ENCODE results near the gene PDS5A. TPM values are rescaled to one million over a fixed set of nuclear protein-coding genes. Genes with fewer than 3 reads are reported as not detected.

Gene PDS5A
- total RNA-seq, 1 experiment from 2014 or later, result 98.3 TPM

- POLR2A ChIA-PET, result no interaction called here
- TF ChIP-seq POLR2AphosphoS5 (IDR thresholded peaks at IDR 0.05; ENCODE audit: low read depth, low read length) (no peak), EZH2phosphoT487 (IDR thresholded peaks at IDR 0.05; ENCODE audit: borderline replicate concordance) (no peak)
- RAD21 ChIA-PET (ENCODE audit: low non-redundant PET in 1 of 2, low total read pairs in 2 of 2, uncharacterized antibody in 2 of 2, unreplicated experiment in 2 of 2), result no interaction called here
- Histone ChIP-seq H3K9ac (ENCODE audit: low read length) (no peak overlapping the region), H3K4me3 (replicated peaks in 1 of 2; ENCODE audit: low read depth in 1 of 2, low read length in 2 of 2) (no peak overlapping the region), H3K9me2 (ENCODE audit: insufficient read depth) (no peaks in the 10 kb centered on the region), H3K4me1 (ENCODE audit: control insufficient read depth in 1 of 2, insufficient read depth in 2 of 2, low read length in 2 of 2) (peaks cover 0 to 4% of the 10 kb centered on the region in 2 experiments; a peak in 1 of 4 replicates), H3K36me3 (ENCODE audit: control insufficient read depth in 1 of 2, insufficient read depth in 2 of 2, low read length in 2 of 2) (peaks cover 3 to 12% of the 10 kb centered on the region in 2 experiments; a peak in 3 of 4 replicates), H3K9me3 (ENCODE audit: control insufficient read depth in 1 of 2, insufficient read depth in 1 of 2, low read depth in 1 of 2, low read length in 2 of 2) (no peaks in the 10 kb centered on the region), H3K27me3 (ENCODE audit: insufficient read depth, low read length) (no peaks in the 10 kb centered on the region), H4K20me1 (ENCODE audit: insufficient read depth) (peaks cover 24% of the 10 kb centered on the region), H3K79me2 (ENCODE audit: insufficient read depth, low read length) (peaks cover 99% of the 10 kb centered on the region), H3K27ac (ENCODE audit: low read depth, low read length) (no peak overlapping the region), H3K4me2 (ENCODE audit: low read length) (no peak overlapping the region), H2AFZ (ENCODE audit: low read depth, low read length, poor library complexity, severe bottlenecking) (no peak overlapping the region)
- intact Hi-C loops (cut with micrococcal nuclease), result no loop called here
- ATAC-seq (no peak), DNase-seq (ENCODE audit: low read depth, low spot score) (no peak)
- BruUV-seq (replicated peaks), result no TSS peak
- CTCF ChIA-PET, result no interaction called here
These were observed 14.1 kb downstream of the PDS5A start for GRCh38 chr4:39963656-39964055.

GRCh38 chr4:39961311-39961877 is 16.3 kb downstream of the PDS5A start:
- POLR2A ChIA-PET, result no interaction called here
- BruUV-seq (replicated peaks), result no TSS peak
- CTCF ChIA-PET, result no interaction called here

More at GRCh38 chr4:39961311-39961877, 16.3 kb downstream of the PDS5A start:
- no peaks in the 10 kb centered on the region for H3K9me2 ChIP-seq (ENCODE audit: insufficient read depth)
- H3K4me2 ChIP-seq (ENCODE audit: low read length), result no peak overlapping the region
- no peak overlapping the region for H3K27ac ChIP-seq (ENCODE audit: low read depth, low read length)
- ATAC-seq, result no peak
- H3K9ac ChIP-seq (ENCODE audit: low read length), result no peak overlapping the region
- no peak overlapping the region for H3K4me3 ChIP-seq (replicated peaks in 1 of 2; ENCODE audit: low read depth in 1 of 2, low read length in 2 of 2)
- H3K79me2 ChIP-seq (ENCODE audit: insufficient read depth, low read length), result peaks cover 100% of the 10 kb centered on the region
- peaks cover 27% of the 10 kb centered on the region for H4K20me1 ChIP-seq (ENCODE audit: insufficient read depth)
- RAD21 ChIA-PET (ENCODE audit: low non-redundant PET in 1 of 2, low total read pairs in 2 of 2, uncharacterized antibody in 2 of 2, unreplicated experiment in 2 of 2), result no interaction called here
- DNase-seq (ENCODE audit: low read depth, low spot score), result no peak
- no peak overlapping the region for H2AFZ ChIP-seq (ENCODE audit: low read depth, low read length, poor library complexity, severe bottlenecking)
- TF ChIP-seq YY1 (IDR thresholded peaks at IDR 0.05; ENCODE audit: extremely low read depth, insufficient replicate concordance, low read depth, low read length) (no peak), ZFX (IDR thresholded peaks at IDR 0.05) (no peak), JUND (IDR thresholded peaks at IDR 0.05) (no peak), EGR1 (IDR thresholded peaks at IDR 0.05; ENCODE audit: low read depth) (no peak), TCF7L2 (IDR thresholded peaks at IDR 0.05; ENCODE audit: borderline replicate concordance, extremely low read depth, insufficient read depth, insufficient read length) (no peak), ATF3 (IDR thresholded peaks at IDR 0.05) (no peak), EZH2phosphoT487 (IDR thresholded peaks at IDR 0.05; ENCODE audit: borderline replicate concordance) (no peak), FOSL1 (IDR thresholded peaks at IDR 0.05; ENCODE audit: low read depth) (no peak), RAD21 (IDR thresholded peaks at IDR 0.05; ENCODE audit: low read depth) (no peak), ELF1 (IDR thresholded peaks at IDR 0.05; ENCODE audit: borderline replicate concordance, low read depth) (no peak), ZBTB33 (IDR thresholded peaks at IDR 0.05; ENCODE audit: extremely low read depth, insufficient replicate concordance, low read length) (no peak), POLR2AphosphoS5 (IDR thresholded peaks at IDR 0.05; ENCODE audit: low read depth, low read length) (no peak), ZNF274 (IDR thresholded peaks at IDR 0.05; ENCODE audit: low read depth, low read length) (no peak), CEBPB (IDR thresholded peaks at IDR 0.05; ENCODE audit: low read depth) (no peak)
- TF ChIP-seq, protein P1, sequence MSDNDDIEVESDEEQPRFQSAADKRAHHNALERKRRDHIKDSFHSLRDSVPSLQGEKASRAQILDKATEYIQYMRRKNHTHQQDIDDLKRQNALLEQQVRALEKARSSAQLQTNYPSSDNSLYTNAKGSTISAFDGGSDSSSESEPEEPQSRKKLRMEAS (IDR thresholded peaks at IDR 0.05), result no peak
- intact Hi-C loops (cut with micrococcal nuclease), result no loop called here
- no peaks in the 10 kb centered on the region for H3K27me3 ChIP-seq (ENCODE audit: insufficient read depth, low read length)
- peaks cover 0 to 11% of the 10 kb centered on the region in 2 experiments; a peak in 1 of 4 replicates for H3K4me1 ChIP-seq (ENCODE audit: control insufficient read depth in 1 of 2, insufficient read depth in 2 of 2, low read length in 2 of 2)
- H3K9me3 ChIP-seq (ENCODE audit: control insufficient read depth in 1 of 2, insufficient read depth in 1 of 2, low read depth in 1 of 2, low read length in 2 of 2), result no peaks in the 10 kb centered on the region
- peaks cover 0 to 12% of the 10 kb centered on the region in 2 experiments; a peak in 2 of 4 replicates for H3K36me3 ChIP-seq (ENCODE audit: control insufficient read depth in 1 of 2, insufficient read depth in 2 of 2, low read length in 2 of 2)

All from HCT116 (cell line).